Lower lobe of right lung (tissue), 2 donors: ENCODE results near the gene RASGRP2. TPM values are rescaled to one million over a fixed set of nuclear protein-coding genes. Genes with fewer than 3 reads are reported as not detected.

Experiments used
- ATAC-seq, 2 donors: fragments of 200-7000 bp; cut with Tn5 transposase; one replicate each; pipeline ENCODE4 v1.9.1; 2020 to 2022; ENCODE audit warnings: mild to moderate bottlenecking in 2 of 2, moderate library complexity in 2 of 2
- DNase-seq: peaks from one replicate; pipeline ENCODE4 v3.0.0-alpha.2; 2020
- H3K27ac ChIP-seq: fragments of 200-600 bp; one replicate; pipeline ENCODE4 v1.8.0; 2022
- H3K27me3 ChIP-seq: fragments of 200-600 bp; one replicate; pipeline ENCODE4 v1.8.0; 2022; ENCODE audit warnings: low read depth
- H3K36me3 ChIP-seq: fragments of 200-600 bp; one replicate; pipeline ENCODE4 v1.8.0; 2022; ENCODE audit warnings: mild to moderate bottlenecking
- H3K4me1 ChIP-seq: fragments of 200-600 bp; one replicate; pipeline ENCODE4 v1.8.0; 2022
- H3K4me3 ChIP-seq: fragments of 200-600 bp; one replicate; pipeline ENCODE4 v1.8.0; 2022; ENCODE audit warnings: mild to moderate bottlenecking
- H3K9me3 ChIP-seq: fragments of 200-600 bp; one replicate; pipeline ENCODE4 v1.8.0; 2022
- intact Hi-C: fragments of 100-400 bp; cut with DNase I; formaldehyde crosslinking; loops from one replicate; pipeline ENCODE4 v1.11.0; 2022
- total RNA-seq: library from RNA; stranded (reverse); fragmentation: NEBNext Ultra II Directional; extraction: Animal tissue kit (Norgen Biotek cat#: 25700); gene quantifications from one replicate; pipeline ENCODE4 v1.2.1, GENCODE V29; 2021
- TF ChIP-seq, protein P1 (sequence below): fragments of 200-600 bp; IDR thresholded peaks from one replicate; pipeline ENCODE4 v1.8.0; 2022; ENCODE audit warnings: antibody characterized with exemption, mild to moderate bottlenecking
- donor health status: DM: no; HTN: yes; CAD: no; lungs with severe emphysema.

RASGRP2 gene
- total RNA-seq, 1 donor from 2014 or later, result 30.4 TPM

DNA sequence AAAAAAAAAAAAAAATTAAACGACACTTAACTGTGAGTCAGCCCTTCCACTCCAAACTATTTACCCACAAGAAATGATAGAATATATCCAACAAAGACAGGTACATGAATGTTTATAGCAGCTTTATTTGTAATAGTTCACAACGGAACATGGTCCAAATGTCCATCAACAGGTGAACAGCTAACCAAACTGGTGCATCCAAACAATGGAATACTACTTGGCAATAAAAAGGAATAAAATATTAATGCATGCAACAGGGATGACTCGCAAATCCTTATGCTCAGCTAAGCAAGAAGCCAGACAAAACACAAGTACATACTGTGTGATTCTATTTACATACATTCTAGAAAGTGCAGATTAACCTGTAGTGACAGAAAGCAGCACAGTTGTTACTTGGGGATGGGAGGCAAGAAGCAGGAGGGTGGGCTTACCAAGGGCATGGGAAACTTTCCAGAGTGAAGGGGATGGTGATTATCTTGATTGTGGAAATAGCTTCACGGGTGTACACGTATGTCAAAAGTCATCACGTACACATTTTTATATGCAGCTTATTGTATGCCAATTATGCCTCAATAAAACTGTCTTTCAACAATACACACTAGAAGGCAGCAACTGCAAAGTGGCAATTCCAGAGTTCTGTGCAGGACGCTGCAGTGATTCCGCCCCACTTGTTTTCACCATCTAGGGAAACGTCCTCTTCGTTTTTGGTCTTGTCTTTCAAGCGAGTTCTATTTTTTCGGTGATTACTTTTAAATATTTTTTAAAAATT lies 41.1 kb upstream of the RASGRP2 start:
- intact Hi-C loops, result no loop called here
- TF ChIP-seq, protein P1, sequence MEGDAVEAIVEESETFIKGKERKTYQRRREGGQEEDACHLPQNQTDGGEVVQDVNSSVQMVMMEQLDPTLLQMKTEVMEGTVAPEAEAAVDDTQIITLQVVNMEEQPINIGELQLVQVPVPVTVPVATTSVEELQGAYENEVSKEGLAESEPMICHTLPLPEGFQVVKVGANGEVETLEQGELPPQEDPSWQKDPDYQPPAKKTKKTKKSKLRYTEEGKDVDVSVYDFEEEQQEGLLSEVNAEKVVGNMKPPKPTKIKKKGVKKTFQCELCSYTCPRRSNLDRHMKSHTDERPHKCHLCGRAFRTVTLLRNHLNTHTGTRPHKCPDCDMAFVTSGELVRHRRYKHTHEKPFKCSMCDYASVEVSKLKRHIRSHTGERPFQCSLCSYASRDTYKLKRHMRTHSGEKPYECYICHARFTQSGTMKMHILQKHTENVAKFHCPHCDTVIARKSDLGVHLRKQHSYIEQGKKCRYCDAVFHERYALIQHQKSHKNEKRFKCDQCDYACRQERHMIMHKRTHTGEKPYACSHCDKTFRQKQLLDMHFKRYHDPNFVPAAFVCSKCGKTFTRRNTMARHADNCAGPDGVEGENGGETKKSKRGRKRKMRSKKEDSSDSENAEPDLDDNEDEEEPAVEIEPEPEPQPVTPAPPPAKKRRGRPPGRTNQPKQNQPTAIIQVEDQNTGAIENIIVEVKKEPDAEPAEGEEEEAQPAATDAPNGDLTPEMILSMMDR, result no peak
- no peak overlapping the region for H3K4me3 ChIP-seq
- H3K9me3 ChIP-seq, result no peaks in the 10 kb centered on the region
- ATAC-seq, result no peak
- H3K36me3 ChIP-seq, result peaks cover 15% of the 10 kb centered on the region
- peak; percentile 1 for DNase-seq
- H3K4me1 ChIP-seq, result peaks cover 9% of the 10 kb centered on the region
- H3K27me3 ChIP-seq, result no peaks in the 10 kb centered on the region
- H3K27ac ChIP-seq, result no peak overlapping the region

DNA sequence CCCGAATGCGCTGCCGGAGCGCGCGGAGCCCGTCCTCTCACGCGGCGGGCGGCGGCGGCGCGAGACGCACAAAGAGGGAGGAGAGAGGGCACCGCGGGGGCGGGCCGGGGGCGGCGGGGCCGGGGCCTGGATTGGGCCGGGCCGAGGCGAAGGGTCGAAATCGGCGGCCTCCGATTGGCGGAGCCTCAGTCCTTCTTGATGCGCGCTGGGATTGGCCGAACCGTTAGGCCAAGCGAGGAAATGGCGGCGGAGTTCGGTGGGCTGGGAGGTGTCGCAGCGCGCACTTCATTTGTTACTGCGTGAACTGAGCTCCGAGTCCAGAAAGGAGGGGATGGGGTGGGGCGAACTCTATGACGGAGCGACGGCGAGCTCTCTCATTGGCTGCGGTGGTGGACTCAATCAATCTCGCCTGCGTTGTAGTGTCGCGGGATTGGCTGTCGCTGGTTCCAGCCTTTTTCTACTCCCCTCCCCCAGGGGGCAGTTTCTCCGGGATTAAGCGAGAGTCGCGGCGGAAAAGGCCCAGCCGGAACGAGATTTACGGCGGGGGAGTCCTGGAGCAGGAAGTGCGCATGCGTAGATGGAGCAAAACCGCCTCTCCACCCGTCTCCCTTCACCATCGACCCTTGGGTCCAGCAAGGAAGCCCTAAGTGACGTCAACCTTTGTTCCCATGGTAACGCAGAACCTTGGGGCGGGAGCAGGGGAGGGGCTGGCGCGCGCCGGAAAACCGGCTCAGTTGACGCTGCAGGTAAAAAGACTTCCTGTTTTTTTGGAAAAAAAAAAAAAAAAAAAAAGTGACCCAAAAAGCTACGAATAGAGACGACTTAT lies 34.7 kb upstream of the RASGRP2 start, which contains the start of gene SF1:
Gene SF1, minus strand, starts transcription at position 70 of the 826 bp plus-strand sequence. CDS start 150 bp downstream, outside the sequence.
- Histone ChIP-seq H3K9me3 (no peaks in the 10 kb centered on the region), H3K27ac (peak within 1 kb of the TSS; percentile 100), H3K27me3 (no peaks in the 10 kb centered on the region), H3K36me3 (peaks cover 37% of the 10 kb centered on the region), H3K4me1 (peaks cover 46% of the 10 kb centered on the region), H3K4me3 (peak within 1 kb of the TSS; percentile 87)
- TF ChIP-seq, protein P1, result no peak
- DNase-seq (peak; percentile 99), ATAC-seq (peak; percentile 96)
- intact Hi-C loops, result no loop called here

DNA sequence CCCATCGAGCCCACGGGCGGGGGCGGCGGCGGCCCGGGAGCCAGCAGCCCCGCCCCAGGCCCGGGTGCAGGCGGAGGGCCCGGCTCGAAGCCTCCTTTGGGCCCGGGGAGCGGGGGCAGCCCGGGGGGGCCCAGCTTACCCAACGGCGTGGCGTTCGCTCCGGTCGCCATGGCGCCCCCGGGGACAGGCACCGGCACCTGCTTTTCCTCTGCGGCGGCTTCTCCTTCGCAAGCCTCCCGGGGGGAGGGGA lies 34.2 kb upstream of the RASGRP2 start:
- H3K9me3 ChIP-seq, result no peaks in the 10 kb centered on the region
- ATAC-seq, result peak; percentile 1 to 7
- TF ChIP-seq, protein P1, result no peak
- peaks cover 43% of the 10 kb centered on the region for H3K36me3 ChIP-seq
- peak overlapping the region; percentile 87 for H3K4me3 ChIP-seq
- intact Hi-C loops, result no loop called here
- H3K27ac ChIP-seq, result peak overlapping the region; percentile 100
- H3K4me1 ChIP-seq, result peaks cover 51% of the 10 kb centered on the region
- no peak for DNase-seq
- no peaks in the 10 kb centered on the region for H3K27me3 ChIP-seq

DNA sequence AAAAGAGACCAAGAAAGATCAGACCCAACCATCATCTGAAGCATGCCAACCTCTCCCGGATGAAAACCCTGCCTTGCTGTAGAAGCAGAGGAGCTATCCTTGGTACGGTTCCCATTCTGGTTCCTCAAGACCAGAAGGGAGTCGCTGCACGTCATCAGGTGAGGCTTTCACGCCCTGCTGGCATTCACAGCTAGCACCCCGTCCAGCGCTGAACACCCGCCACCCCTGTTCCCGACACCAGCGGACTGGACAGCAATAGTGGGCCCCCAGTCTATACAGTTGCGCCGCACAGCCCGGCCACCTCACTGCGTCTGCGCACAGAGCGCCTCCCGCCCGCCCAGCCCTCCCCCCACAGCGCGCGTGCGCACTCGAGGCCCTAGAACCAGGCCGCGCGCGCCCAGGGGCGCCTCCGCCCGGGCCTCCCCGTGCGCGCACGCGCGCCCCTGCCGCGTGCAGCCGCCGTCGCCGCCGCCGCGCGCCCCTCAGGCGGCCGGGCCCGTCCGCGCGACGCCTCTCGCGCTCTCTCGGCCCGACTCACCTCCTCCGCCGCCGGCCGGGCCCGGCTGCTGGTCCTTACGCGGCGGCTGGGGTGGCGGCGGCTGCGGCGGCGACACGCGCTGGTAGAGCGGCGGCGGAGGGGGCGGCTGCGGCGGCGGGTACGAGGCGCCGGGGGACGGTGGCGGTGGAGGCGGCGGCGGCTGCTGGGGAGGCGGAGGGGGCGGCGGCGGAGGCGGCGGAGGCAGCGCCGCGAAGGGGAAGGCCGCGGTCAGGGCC lies 33.7 kb upstream of the RASGRP2 start:
- Histone ChIP-seq H3K27ac (peak overlapping the region; percentile 100), H3K9me3 (no peaks in the 10 kb centered on the region), H3K36me3 (peaks cover 48% of the 10 kb centered on the region), H3K4me1 (peaks cover 56% of the 10 kb centered on the region), H3K27me3 (no peaks in the 10 kb centered on the region), H3K4me3 (peak overlapping the region; percentile 87)
- TF ChIP-seq, protein P1, result no peak
- ATAC-seq (peak; percentile 40 to 61), DNase-seq (peak; percentile 89)
- intact Hi-C loops, result no loop called here

DNA sequence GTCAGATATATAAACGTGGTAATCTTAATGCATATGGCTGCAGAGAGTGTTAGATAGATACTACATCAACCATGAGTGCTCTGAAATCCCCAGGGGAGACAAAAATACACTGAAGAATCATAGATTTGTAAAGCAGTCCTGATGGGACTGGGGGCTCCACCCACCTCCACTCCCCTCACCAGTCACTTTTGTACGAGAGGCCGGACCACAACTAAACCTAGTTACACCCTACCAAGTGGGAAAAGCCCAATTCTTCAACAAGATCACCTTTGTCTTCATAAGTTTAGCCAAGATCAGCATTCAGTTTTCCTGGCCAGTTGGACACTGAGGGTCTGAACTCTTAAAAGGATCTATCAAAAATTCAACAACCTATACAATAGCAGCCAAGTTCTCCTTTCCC lies 32.9 kb upstream of the RASGRP2 start:
- Histone ChIP-seq H3K4me3 (peak overlapping the region; percentile 87), H3K4me1 (peaks cover 64% of the 10 kb centered on the region), H3K36me3 (peaks cover 55% of the 10 kb centered on the region), H3K27ac (no peak overlapping the region), H3K9me3 (no peaks in the 10 kb centered on the region), H3K27me3 (no peaks in the 10 kb centered on the region)
- peak; percentile 10 for DNase-seq
- intact Hi-C loops, result no loop called here
- TF ChIP-seq, protein P1, result no peak
- ATAC-seq, result no peak
